K562 (cell line): ENCODE results near the gene TTYH2. TPM values are rescaled to one million over a fixed set of nuclear protein-coding genes. Genes with fewer than 3 reads are reported as not detected.

Experiments used
- ATAC-seq: fragments of 200-7000 bp; cut with Tn5 transposase; 3 replicates; pipeline ENCODE4 v1.9.1; 2020; ENCODE audit warnings: moderate library complexity
- BruUV-seq: library from RNA; stranded (reverse); fragments of 400-500 nt; replicated peaks from 2 replicates; lab custom pipeline; 2021; lab: Mats Ljungman, UMichigan
- CTCF ChIA-PET: fragments of 300-600 bp; formaldehyde crosslinking; extraction: SDS; loops from one replicate; lab custom pipeline; 2021; ENCODE audit warnings: low intra/inter-chr PET ratio; lab: Yijun Ruan, JAX
- POLR2A ChIA-PET: fragments of 300-600, 350-650 bp; sonication (Branson Sonifier 250); formaldehyde crosslinking; extraction: SDS; loops from one replicate; lab custom pipeline; 2021; ENCODE audit warnings: antibody characterized with exemption, inconsistent platforms; lab: Yijun Ruan, JAX
- DNase-seq, 4 experiments: peaks; one replicate each; pipeline versions ENCODE4 v3.0.0 to v3.0.0-alpha.2; 2011 to 2018; ENCODE audit warnings: low spot score in 3 of 4, mixed read lengths in 3 of 4; ENCODE audit errors: extremely low read depth in 1 of 4
- FAIRE-seq: peaks from 2 replicates; lab custom pipeline; 2011; peaks lifted over from hg19 to GRCh38; lab: Jason Lieb, UNC
- H2AFZ ChIP-seq: 2 replicates; pipeline ENCODE4 v1.6.0; 2011; ENCODE audit warnings: low read depth, low read length, control low read depth, inconsistent platforms
- H3K27ac ChIP-seq: fragments of 200-600 bp; 3 replicates; pipeline ENCODE4 v1.8.0; 2011; ENCODE audit warnings: low read depth, mild to moderate bottlenecking, control low read depth, inconsistent platforms, low read length, moderate library complexity, mixed read lengths; ENCODE audit errors: extremely low read depth
- H3K27me3 ChIP-seq, 2 experiments: fragments of 300-600 bp in 1 of 2; 2 replicates in 1 of 2; 3 replicates in 1 of 2; pipeline versions ENCODE4 v1.6.0 to v1.8.0; 2011; ENCODE audit warnings: inconsistent platforms in 2 of 2, low read length in 2 of 2, mild to moderate bottlenecking in 1 of 2, mixed read lengths in 1 of 2, moderate library complexity in 1 of 2; ENCODE audit not compliant: control insufficient read depth in 2 of 2, insufficient read depth in 2 of 2
- H3K36me3 ChIP-seq: fragments of 300-600 bp; 3 replicates; pipeline ENCODE4 v1.8.0; 2011; ENCODE audit warnings: mild to moderate bottlenecking, low read length, inconsistent platforms; ENCODE audit not compliant: control insufficient read depth, insufficient read depth
- H3K4me1 ChIP-seq, 2 experiments: fragments of 200-600 bp in 1 of 2; replicated peaks in 1 of 2; 2 replicates in 1 of 2; 3 replicates in 1 of 2; pipeline versions ENCODE4 v1.5.1 to v1.8.0; 2011; ENCODE audit warnings: inconsistent platforms in 2 of 2, low read length in 2 of 2, mild to moderate bottlenecking in 1 of 2, mixed read lengths in 1 of 2, moderate library complexity in 1 of 2; ENCODE audit not compliant: control insufficient read depth in 2 of 2, insufficient read depth in 2 of 2
- H3K4me2 ChIP-seq: 2 replicates; pipeline ENCODE4 v1.6.1; 2011; ENCODE audit warnings: low read length, control low read depth, inconsistent platforms, mixed read lengths; ENCODE audit not compliant: insufficient read depth
- H3K4me3 ChIP-seq: fragments of 200-600 bp; sonication (generic), shearing (Covaris generic); 2 replicates; pipeline ENCODE4 v1.5.1; 2016; ENCODE audit warnings: control low read depth, inconsistent platforms
- H3K79me2 ChIP-seq: fragments of 200-600 bp; 3 replicates; pipeline ENCODE4 v1.8.0; 2011; ENCODE audit warnings: low read length, inconsistent platforms; ENCODE audit not compliant: control insufficient read depth, insufficient read depth
- H3K9ac ChIP-seq, 2 experiments: 2 replicates each; pipeline versions ENCODE4 v1.6.0 to v1.6.1; 2011; ENCODE audit warnings: low read depth in 2 of 2, low read length in 2 of 2, control low read depth in 1 of 2, inconsistent platforms in 1 of 2, mild to moderate bottlenecking in 1 of 2, mixed read lengths in 1 of 2; ENCODE audit not compliant: insufficient read depth in 1 of 2
- H3K9me1 ChIP-seq: one replicate; pipeline ENCODE4 v1.6.0; 2011; ENCODE audit warnings: inconsistent platforms, mild to moderate bottlenecking, low read length, moderate library complexity; ENCODE audit not compliant: control insufficient read depth, insufficient read depth
- H3K9me3 ChIP-seq: replicated peaks from 2 replicates; pipeline ENCODE4 v1.5.1; 2011; ENCODE audit warnings: low read depth, low read length, inconsistent platforms; ENCODE audit not compliant: control insufficient read depth, insufficient read depth
- H4K20me1 ChIP-seq: replicated peaks from 2 replicates; pipeline ENCODE4 v1.6.1; 2011; ENCODE audit warnings: low read length, inconsistent platforms, mixed read lengths; ENCODE audit not compliant: control insufficient read depth, insufficient read depth
- CBX1 ChIP-seq: sonication (generic); IDR thresholded peaks from 2 replicates; pipeline ENCODE4 v1.6.1; 2016; ENCODE audit warnings: antibody characterized with exemption, low read depth, mild to moderate bottlenecking
- CEBPG ChIP-seq, 3 experiments: fragments of 200-800 bp in 1 of 3; sonication (Bioruptor generic) in 1 of 3; sonication (generic) in 1 of 3; formaldehyde crosslinking in 1 of 3; IDR thresholded peaks in 2 of 3; conservative IDR thresholded peaks in 1 of 3; 2 replicates each; pipeline versions ENCODE4 v1.6.1 to v1.8.0; 2016 to 2022; ENCODE audit warnings: missing compliant biosample characterization in 2 of 3, missing genetic modification characterization in 2 of 3, mild to moderate bottlenecking in 1 of 3, missing genetic modification reagents in 1 of 3
- E2F6 ChIP-seq, 2 experiments: IDR thresholded peaks; 2 replicates each; pipeline ENCODE4 v1.6.1; 2011; ENCODE audit warnings: borderline replicate concordance in 1 of 2, control low read depth in 1 of 2, low read depth in 1 of 2, low read length in 1 of 2, mild to moderate bottlenecking in 1 of 2, mixed read lengths in 1 of 2, moderate library complexity in 1 of 2; ENCODE audit not compliant: insufficient read depth in 1 of 2, insufficient read length in 1 of 2, poor library complexity in 1 of 2, severe bottlenecking in 1 of 2; ENCODE audit errors: extremely low read depth in 1 of 2
- EWSR1 ChIP-seq: fragments of 450-650 bp; IDR thresholded peaks from 2 replicates; pipeline ENCODE4 v1.6.1; 2018; ENCODE audit warnings: borderline replicate concordance, mild to moderate bottlenecking, low read depth, moderate library complexity; ENCODE audit not compliant: partially characterized antibody
- HDAC1 ChIP-seq, 2 experiments: fragments of 450-650 bp; IDR thresholded peaks; 2 replicates each; pipeline ENCODE4 v1.6.1; 2016 to 2017; ENCODE audit warnings: inconsistent platforms in 1 of 2, mild to moderate bottlenecking in 1 of 2, moderate library complexity in 1 of 2
- TBP ChIP-seq: optimal IDR thresholded peaks from 2 replicates; pipeline ENCODE3; 2011; ENCODE audit warnings: low read depth, low read length, improper control_type of control experiment
- ZNF253 ChIP-seq: fragments of 250-450 bp; sonication (Bioruptor Pico); conservative IDR thresholded peaks from 2 replicates; pipeline ENCODE4 v1.6.1; 2021; ENCODE audit warnings: mild to moderate bottlenecking
- WGBS: fragments of 100-300 bp; shearing (Covaris generic); methylation state at CpG from one replicate; pipeline ENCODE4 v1.1.6; 2016; ENCODE audit warnings: low coverage, mixed read lengths; ENCODE audit not compliant: insufficient coverage; ENCODE audit errors: missing lambda C conversion rate; 5-methylcytosine and 5-hydroxymethylcytosine counted together
- in situ Hi-C: fragments of 300-500 bp; cut with MboI; formaldehyde crosslinking; loops from 4 replicates; pipeline ENCODE4 v1.15.0; 2018; ENCODE audit warnings: inconsistent platforms, mixed read lengths
- intact Hi-C: fragments of 100-400 bp; cut with micrococcal nuclease; formaldehyde crosslinking; loops from 2 replicates; pipeline ENCODE4 v1.14.2; 2022
- polyA plus RNA-seq, 8 experiments: library from polyadenylated mRNA; depleted of rRNA in 4 of 8; stranded (reverse) in 5 of 8; unstranded in 3 of 8; fragments of >200 nt; fragmentation: Nextera tagmentation in 2 of 8; fragmentation: Illumina TruSeq in 1 of 8; extraction: Ambion mirVana in 2 of 8; extraction: Trizol in 1 of 8; gene quantifications; 2 replicates each; pipeline versions ENCODE4 v1.2.1 to v1.2.3, GENCODE V29; 2011 to 2014; ENCODE audit warnings: inconsistent platforms in 1 of 8, missing spikeins in 1 of 8
- total RNA-seq, 7 experiments: library from RNA; depleted of rRNA in 6 of 7; stranded (reverse); fragments of >200 nt in 6 of 7; fragmentation: Illumina TruSeq in 2 of 7; extraction: Trizol in 2 of 7; gene quantifications; 2 replicates each; pipeline versions ENCODE4 v1.2.1 to v1.2.3, GENCODE V29; 2011 to 2021; ENCODE audit warnings: low replicate concordance in 1 of 7

Gene TTYH2
- total and polyA plus RNA-seq, 9 of the 15 experiments (the other 6 are each of a cell fraction or from before 2014, with no cell fraction given) = 0.03 to 2.0 (median 0.91) TPM

DNA sequence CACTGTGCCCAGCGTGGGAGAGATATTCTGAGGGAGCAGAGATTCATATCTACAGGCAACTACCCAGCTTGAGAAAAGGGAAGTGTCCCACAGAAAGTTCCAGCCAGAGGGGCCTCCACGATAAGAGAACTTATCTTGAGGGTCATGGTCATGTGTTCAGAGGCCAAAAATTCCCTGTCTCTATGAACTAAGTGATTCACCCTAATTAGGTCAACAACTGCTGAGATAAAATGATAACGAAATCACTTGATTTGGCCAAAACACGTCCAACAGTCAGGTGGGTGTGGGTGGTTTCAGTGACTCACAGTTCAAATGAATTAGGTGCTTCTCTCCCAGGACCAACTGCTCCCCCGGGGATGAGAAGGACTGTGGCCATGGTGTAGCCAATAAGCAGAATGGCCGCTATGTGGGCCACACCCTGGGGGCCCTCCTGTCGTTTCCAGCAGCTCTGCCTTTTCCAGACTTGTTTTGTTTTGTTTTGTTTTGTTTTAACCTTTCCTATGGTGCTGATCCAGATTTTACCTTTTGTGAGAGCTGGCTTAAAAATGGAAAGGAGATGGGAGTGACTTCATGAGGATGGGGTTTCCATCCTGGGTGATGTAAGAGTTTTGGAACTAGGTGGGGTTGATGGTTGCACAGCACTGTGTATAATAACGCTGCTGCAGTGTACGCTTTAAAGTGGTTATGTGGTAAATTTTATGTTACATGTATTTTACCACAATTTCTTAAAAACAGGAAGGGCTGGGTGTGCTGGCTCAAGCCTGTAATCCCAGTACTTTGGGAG is 69.4 kb downstream of the TTYH2 start (continued):
- no peak for TF ChIP-seq CEBPG (CRISPR knock-in tag; IDR thresholded peaks at IDR 0.05)
- peak in 1 of 2 experiments; percentile 81; a peak in 2 of 4 replicates for TF ChIP-seq CEBPG (tag; conservative IDR thresholded peaks at IDR 0.05 in 1 of 2, IDR thresholded peaks at IDR 0.05 in 1 of 2)

GRCh38 chr17:74283371-74283673 is 70.0 kb downstream of the TTYH2 start:
- no peak for FAIRE-seq

More at GRCh38 chr17:74283371-74283673, 70.0 kb downstream of the TTYH2 start:
- Histone ChIP-seq H3K4me1 (peaks cover 16 to 31% of the 10 kb centered on the region in 2 experiments), H3K36me3 (no peaks in the 10 kb centered on the region), H3K4me2 (no peak overlapping the region), H3K27ac (no peak overlapping the region), H4K20me1 (no peaks in the 10 kb centered on the region), H3K9me1 (no peaks in the 10 kb centered on the region)
- CTCF ChIA-PET = no interaction called here
- BruUV-seq = no TSS peak
- DNase-seq = no peak
- POLR2A ChIA-PET = interaction anchor here (1.1 to 1.9 kb wide), 2 partner anchors 12 to 14 kb away, joined by 4 to 5 read pairs; no protein-coding TSS in a partner anchor
- in situ Hi-C loops (loop anchor here (5.0 kb wide), 1 partner anchor 66 kb away; no protein-coding TSS in a partner anchor), intact Hi-C loops (loop anchor here (5.0 kb wide), 1 partner anchor 71 kb away; the partner anchor contains the start of gene TTYH2)
- no peak for ATAC-seq
- 36% methylated on average over 4 of the region's 4 CpGs for WGBS
- TF ChIP-seq TBP (no peak), CBX1 (no peak), E2F6 (IDR thresholded peaks at IDR 0.05; ENCODE audit: borderline replicate concordance in 1 of 2, extremely low read depth in 1 of 2, insufficient read depth in 1 of 2, insufficient read length in 1 of 2, low read depth in 1 of 2, low read length in 1 of 2, poor library complexity in 1 of 2, severe bottlenecking in 1 of 2) (no peak), EWSR1 (no peak), HDAC1 (IDR thresholded peaks at IDR 0.05) (no peak), ZNF253 (CRISPR knock-in tag) (no peak)
- TF ChIP-seq, all 486 proteins: peak for 0
- Histone ChIP-seq H3K79me2 (no peaks in the 10 kb centered on the region), H3K4me3 (no peak overlapping the region), H3K27me3 (no peaks in the 10 kb centered on the region), H3K9me3 (no peaks in the 10 kb centered on the region), H2AFZ (no peak overlapping the region), H3K9ac (no peak overlapping the region)
